Prostate gland (tissue), 2 donors: ENCODE measurements around the gene KCNN4.

ENCODE experiments used
- POLR2AphosphoS5 ChIP-seq: sonication (generic); formaldehyde crosslinking; IDR thresholded peaks from one replicate; pipeline ENCODE4 v1.6.1; 2017; ENCODE audit warnings: antibody characterized with exemption
- TF ChIP-seq, protein P1 (sequence below), 4 experiments: fragments of 200-600 bp in 2 of 4; fragments of 450-650 bp in 2 of 4; sonication (generic) in 2 of 4; IDR thresholded peaks; 1 replicate in 3 of 4; 2 replicates in 1 of 4; pipeline ENCODE4 v1.5.1; 2016 to 2019; ENCODE audit warnings: antibody characterized with exemption in 4 of 4, mild to moderate bottlenecking in 2 of 4, moderate library complexity in 2 of 4

GRCh38 chr19:43762814-43763213 lies 18.0 kb downstream of the KCNN4 start:
- TF ChIP-seq, protein P1, sequence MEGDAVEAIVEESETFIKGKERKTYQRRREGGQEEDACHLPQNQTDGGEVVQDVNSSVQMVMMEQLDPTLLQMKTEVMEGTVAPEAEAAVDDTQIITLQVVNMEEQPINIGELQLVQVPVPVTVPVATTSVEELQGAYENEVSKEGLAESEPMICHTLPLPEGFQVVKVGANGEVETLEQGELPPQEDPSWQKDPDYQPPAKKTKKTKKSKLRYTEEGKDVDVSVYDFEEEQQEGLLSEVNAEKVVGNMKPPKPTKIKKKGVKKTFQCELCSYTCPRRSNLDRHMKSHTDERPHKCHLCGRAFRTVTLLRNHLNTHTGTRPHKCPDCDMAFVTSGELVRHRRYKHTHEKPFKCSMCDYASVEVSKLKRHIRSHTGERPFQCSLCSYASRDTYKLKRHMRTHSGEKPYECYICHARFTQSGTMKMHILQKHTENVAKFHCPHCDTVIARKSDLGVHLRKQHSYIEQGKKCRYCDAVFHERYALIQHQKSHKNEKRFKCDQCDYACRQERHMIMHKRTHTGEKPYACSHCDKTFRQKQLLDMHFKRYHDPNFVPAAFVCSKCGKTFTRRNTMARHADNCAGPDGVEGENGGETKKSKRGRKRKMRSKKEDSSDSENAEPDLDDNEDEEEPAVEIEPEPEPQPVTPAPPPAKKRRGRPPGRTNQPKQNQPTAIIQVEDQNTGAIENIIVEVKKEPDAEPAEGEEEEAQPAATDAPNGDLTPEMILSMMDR (IDR thresholded peaks at IDR 0.05) = no peak
- no peak for TF ChIP-seq POLR2AphosphoS5
